Endothelial cell of umbilical vein (primary cell): ENCODE data around the gene SLC44A4. TPM values are rescaled to one million over a fixed set of nuclear protein-coding genes. Genes with fewer than 3 reads are reported as not detected.
"Not testable (repeated sequence)": the region's sequence is repeated elsewhere in the genome, so short reads cannot be mapped to it uniquely, and the experiment has no call there.

Experiments
- BruUV-seq: library from RNA; stranded (reverse); fragments of 400-500 nt; replicated peaks from 2 replicates; lab custom pipeline; 2021; lab: Mats Ljungman, UMichigan
- CTCF ChIA-PET: fragments of 300-600, 350-600 bp; sonication (Branson Sonifier 250); formaldehyde crosslinking; loops from one replicate; lab custom pipeline; 2021; ENCODE audit warnings: antibody characterized with exemption, inconsistent platforms; lab: Charles Lee
- POLR2A ChIA-PET: fragments of 300-600, 350-600 bp; sonication (Branson Sonifier 250); formaldehyde crosslinking; loops from one replicate; lab custom pipeline; 2021; ENCODE audit warnings: antibody characterized with exemption, inconsistent platforms; lab: Charles Lee
- DNase-seq: peaks from one replicate; pipeline ENCODE4 v3.0.0-alpha.2; 2011; ENCODE audit warnings: low read depth, low spot score
- FAIRE-seq: peaks from 2 replicates; lab custom pipeline; 2011; peaks lifted over from hg19 to GRCh38; lab: Jason Lieb, UNC
- H2AFZ ChIP-seq: 2 replicates; pipeline ENCODE4 v1.6.0; 2012; ENCODE audit warnings: low read depth, low read length, control low read depth, inconsistent platforms
- H3K27ac ChIP-seq: 2 replicates; pipeline ENCODE4 v1.5.1; 2011; ENCODE audit warnings: low read depth, mild to moderate bottlenecking, control low read depth, low read length, moderate library complexity; ENCODE audit not compliant: insufficient read depth
- H3K27me3 ChIP-seq, 2 experiments: 2 replicates each; pipeline versions ENCODE4 v1.6.0 to v1.6.1; 2011; ENCODE audit warnings: low read length in 2 of 2, mixed read lengths in 1 of 2; ENCODE audit not compliant: control insufficient read depth in 2 of 2, insufficient read depth in 2 of 2
- H3K36me3 ChIP-seq, 2 experiments: 2 replicates in 1 of 2; 3 replicates in 1 of 2; pipeline ENCODE4 v1.5.1; 2011; ENCODE audit warnings: low read length in 2 of 2, mild to moderate bottlenecking in 1 of 2, moderate library complexity in 1 of 2; ENCODE audit not compliant: control insufficient read depth in 2 of 2, insufficient read depth in 2 of 2; ENCODE audit errors: extremely low read depth in 1 of 2
- H3K4me1 ChIP-seq: 3 replicates; pipeline ENCODE4 v1.5.1; 2011; ENCODE audit warnings: mild to moderate bottlenecking, low read length; ENCODE audit not compliant: control insufficient read depth, insufficient read depth; ENCODE audit errors: extremely low read depth
- H3K4me2 ChIP-seq: 2 replicates; pipeline ENCODE4 v1.6.1; 2011; ENCODE audit warnings: low read length, control low read depth, mixed read lengths; ENCODE audit not compliant: insufficient read depth
- H3K4me3 ChIP-seq, 3 experiments: fragments of 200-600 bp in 1 of 3; sonication (generic), shearing (Covaris generic) in 1 of 3; replicated peaks in 1 of 3; 2 replicates each; pipeline ENCODE4 v1.5.1; 2011 to 2016; ENCODE audit warnings: control low read depth in 3 of 3, low read length in 3 of 3, mild to moderate bottlenecking in 2 of 3, inconsistent platforms in 1 of 3, low read depth in 1 of 3, moderate library complexity in 1 of 3; ENCODE audit not compliant: insufficient read depth in 1 of 3
- H3K79me2 ChIP-seq: 2 replicates; pipeline ENCODE4 v1.6.0; 2012; ENCODE audit warnings: low read length, inconsistent platforms; ENCODE audit not compliant: control insufficient read depth, insufficient read depth
- H3K9ac ChIP-seq: replicated peaks from 2 replicates; pipeline ENCODE3; 2011; ENCODE audit warnings: low read length, control low read depth; ENCODE audit not compliant: insufficient read depth; ENCODE audit errors: extremely low read depth
- H3K9me1 ChIP-seq: replicated peaks from 3 replicates; pipeline ENCODE4 v1.6.0; 2011; ENCODE audit warnings: mild to moderate bottlenecking, low read length; ENCODE audit not compliant: control insufficient read depth, insufficient read depth; ENCODE audit errors: extremely low read depth
- H3K9me3 ChIP-seq: replicated peaks from 2 replicates; pipeline ENCODE4 v1.5.1; 2012; ENCODE audit warnings: low read length, inconsistent platforms; ENCODE audit not compliant: control insufficient read depth, insufficient read depth
- H4K20me1 ChIP-seq: replicated peaks from 2 replicates; pipeline ENCODE3; 2011; ENCODE audit warnings: mild to moderate bottlenecking, low read length; ENCODE audit not compliant: control insufficient read depth, insufficient read depth; ENCODE audit errors: extremely low read depth
- FOS ChIP-seq: IDR thresholded peaks from 2 replicates; pipeline ENCODE4 v1.6.1; 2011; ENCODE audit warnings: mild to moderate bottlenecking, low read length, moderate library complexity, borderline replicate concordance; ENCODE audit not compliant: insufficient read depth
- MYC ChIP-seq: IDR thresholded peaks from one replicate; pipeline ENCODE4 v1.6.1; 2011; ENCODE audit warnings: mild to moderate bottlenecking, low read depth, low read length
- dilution Hi-C: fragments of 300-500 bp; cut with MboI; formaldehyde crosslinking; loops from one replicate; pipeline ENCODE4 v1.15.0; 2019; ENCODE audit warnings: low sequenced_read_pairs; ENCODE audit not compliant: extremely low pct_ligation_motif_present
- intact Hi-C: fragments of 100-400 bp; cut with micrococcal nuclease; formaldehyde crosslinking; loops from one replicate; pipeline ENCODE4 v1.10.0; 2022
- polyA plus RNA-seq, 4 experiments: library from polyadenylated mRNA; depleted of rRNA in 3 of 4; stranded (reverse) in 3 of 4; unstranded in 1 of 4; fragments of >200 nt; gene quantifications; 2 replicates each; pipeline versions ENCODE4 v1.2.1 to v1.2.3, GENCODE V29; 2011 to 2012; ENCODE audit warnings: missing spikeins in 1 of 4
- total RNA-seq: library from RNA; stranded (reverse); gene quantifications from 2 replicates; pipeline ENCODE4 v1.2.3, GENCODE V29; 2021

Gene SLC44A4
- total and polyA plus RNA-seq, 2 donors (not counting 3 experiments of a cell fraction or from before 2014, with no cell fraction given): 0.84 to 1.1 TPM

GRCh38 chr6:31838968-31839367, 39.8 kb downstream of the SLC44A4 start:
- H3K9me1 ChIP-seq: no peaks in the 10 kb centered on the region
- no peaks in the 10 kb centered on the region for H3K27me3 ChIP-seq
- H3K27ac ChIP-seq: no peak overlapping the region
- BruUV-seq: no TSS peak
- dilution Hi-C loops (no loop called here), intact Hi-C loops (loop anchor here (10.0 kb wide), 1 partner anchor 116 kb away; the partner anchor contains the start of genes NELFE and SKIC2)
- H3K9me3 ChIP-seq: no peaks in the 10 kb centered on the region
- ChIA-PET POLR2A (interaction anchor here (1.2 to 1.9 kb wide), 2 partner anchors 11 to 24 kb away, joined by 3 to 5 read pairs; partner anchors contain the start of genes HSPA1B and NEU1), CTCF (interaction anchor here (1.1 kb wide), 1 partner anchor 32 kb away, joined by 3 read pairs; the partner anchor contains the start of gene LSM2)
- H2AFZ ChIP-seq: no peak overlapping the region
- H3K79me2 ChIP-seq: peaks cover 45% of the 10 kb centered on the region
- TF ChIP-seq MYC: no peak
- no peak for TF ChIP-seq FOS
- FAIRE-seq (no peak), DNase-seq (no peak)
- no peak overlapping the region for H3K4me2 ChIP-seq
- H4K20me1 ChIP-seq: peaks cover 8% of the 10 kb centered on the region
- peaks cover 27% of the 10 kb centered on the region for H3K4me1 ChIP-seq
- peaks cover 21 to 27% of the 10 kb centered on the region in 2 experiments for H3K36me3 ChIP-seq
- no peak overlapping the region for H3K4me3 ChIP-seq
- no peak overlapping the region for H3K9ac ChIP-seq

- ChIA-PET CTCF (interaction anchor here (1.1 to 1.2 kb wide), 2 partner anchors 31 to 158 kb away, joined by 3 read pairs; partner anchors contain the start of gene LSM2), POLR2A (interaction anchor here (1.9 kb wide), 1 partner anchor 11 kb away, joined by 5 read pairs; the partner anchor contains the start of gene HSPA1B)
- intact Hi-C loops: loop anchor here (10.0 kb wide), 1 partner anchor 117 kb away; the partner anchor contains the start of genes NELFE and SKIC2
- H4K20me1 ChIP-seq, H3K9me1 ChIP-seq, H3K9me3 ChIP-seq, H2AFZ ChIP-seq, FAIRE-seq, BruUV-seq, dilution Hi-C loops, H3K9ac ChIP-seq, H3K27ac ChIP-seq, DNase-seq, H3K27me3 ChIP-seq: not testable (repeated sequence)
- Histone ChIP-seq H3K4me3 (peak overlapping the region in 2 of 3 experiments; percentile 81 to 98), H3K4me1 (peaks cover 27% of the 10 kb centered on the region), H3K36me3 (peaks cover 21 to 27% of the 10 kb centered on the region in 2 experiments), H3K79me2 (peaks cover 45% of the 10 kb centered on the region), H3K4me2 (peak overlapping the region; percentile 86)
These were observed 40.7 kb downstream of the SLC44A4 start for GRCh38 chr6:31838114-31838553.
